NCI-H82 (cell line): ENCODE measurements around the gene GABRB2.
A peak's percentile ranks its signal among the peaks of the same experiment; 100 is the strongest.
"Not testable (repeated sequence)": the region's sequence is repeated elsewhere in the genome, so short reads cannot be mapped to it uniquely, and the experiment has no call there.

Experiments used
- DNase-seq: peaks from one replicate; lab custom pipeline; 2025; lab: John Stamatoyannopoulos, UW

Gene GABRB2

GRCh38 chr5:161299053-161299452, 247.5 kb downstream of the GABRB2 start:
- no peak for DNase-seq

GRCh38 chr5:161297388-161297787, 249.1 kb downstream of the GABRB2 start:
- DNase-seq = not testable (repeated sequence)

GRCh38 chr5:161295721-161296250, 250.7 kb downstream of the GABRB2 start:
- DNase-seq = no peak

- DNase-seq = no peak
Observed at GRCh38 chr5:161288071-161288470, 258.5 kb downstream of the GABRB2 start.

- DNase-seq = no peak
Observed at GRCh38 chr5:161287436-161287835, 259.1 kb downstream of the GABRB2 start.

GRCh38 chr5:161286066-161286655, 260.4 kb downstream of the GABRB2 start:
- no peak for DNase-seq

- DNase-seq = no peak
Observed at GRCh38 chr5:161284445-161284844, 262.1 kb downstream of the GABRB2 start.

- DNase-seq = no peak
Observed at GRCh38 chr5:161283296-161283695, 263.2 kb downstream of the GABRB2 start.

- DNase-seq = peak; percentile 3
Observed at GRCh38 chr5:161278739-161279660, 267.5 kb downstream of the GABRB2 start.

- DNase-seq = no peak
Observed at GRCh38 chr5:161277011-161277410, 269.5 kb downstream of the GABRB2 start.

GRCh38 chr5:161274951-161275350, 271.6 kb downstream of the GABRB2 start:
- DNase-seq = no peak

GRCh38 chr5:161273410-161273809, 273.1 kb downstream of the GABRB2 start:
- no peak for DNase-seq

- no peak for DNase-seq
Observed at GRCh38 chr5:161271816-161272215, 274.7 kb downstream of the GABRB2 start.

GRCh38 chr5:161269125-161269524, 277.4 kb downstream of the GABRB2 start:
- DNase-seq = no peak

- DNase-seq = no peak
Observed at GRCh38 chr5:161266954-161267353, 279.6 kb downstream of the GABRB2 start.

GRCh38 chr5:161265006-161265405, 281.5 kb downstream of the GABRB2 start:
- DNase-seq = no peak

- no peak for DNase-seq
Observed at GRCh38 chr5:161263191-161263590, 283.3 kb downstream of the GABRB2 start.

- DNase-seq = no peak
Observed at GRCh38 chr5:161261668-161262323, 284.7 kb downstream of the GABRB2 start.

- no peak for DNase-seq
Observed at GRCh38 chr5:161258438-161258837, 288.1 kb downstream of the GABRB2 start.

GRCh38 chr5:161256957-161257356, 289.6 kb downstream of the GABRB2 start:
- DNase-seq = no peak

GRCh38 chr5:161252955-161253354, 293.6 kb downstream of the GABRB2 start:
- not testable (repeated sequence) for DNase-seq

GRCh38 chr5:161246749-161247148, 299.8 kb downstream of the GABRB2 start:
- DNase-seq = no peak

GRCh38 chr5:161245846-161246245, 300.7 kb downstream of the GABRB2 start:
- not testable (repeated sequence) for DNase-seq
